Measurements from ENCODE around the gene ATP11A.

ATP11A gene

DNA sequence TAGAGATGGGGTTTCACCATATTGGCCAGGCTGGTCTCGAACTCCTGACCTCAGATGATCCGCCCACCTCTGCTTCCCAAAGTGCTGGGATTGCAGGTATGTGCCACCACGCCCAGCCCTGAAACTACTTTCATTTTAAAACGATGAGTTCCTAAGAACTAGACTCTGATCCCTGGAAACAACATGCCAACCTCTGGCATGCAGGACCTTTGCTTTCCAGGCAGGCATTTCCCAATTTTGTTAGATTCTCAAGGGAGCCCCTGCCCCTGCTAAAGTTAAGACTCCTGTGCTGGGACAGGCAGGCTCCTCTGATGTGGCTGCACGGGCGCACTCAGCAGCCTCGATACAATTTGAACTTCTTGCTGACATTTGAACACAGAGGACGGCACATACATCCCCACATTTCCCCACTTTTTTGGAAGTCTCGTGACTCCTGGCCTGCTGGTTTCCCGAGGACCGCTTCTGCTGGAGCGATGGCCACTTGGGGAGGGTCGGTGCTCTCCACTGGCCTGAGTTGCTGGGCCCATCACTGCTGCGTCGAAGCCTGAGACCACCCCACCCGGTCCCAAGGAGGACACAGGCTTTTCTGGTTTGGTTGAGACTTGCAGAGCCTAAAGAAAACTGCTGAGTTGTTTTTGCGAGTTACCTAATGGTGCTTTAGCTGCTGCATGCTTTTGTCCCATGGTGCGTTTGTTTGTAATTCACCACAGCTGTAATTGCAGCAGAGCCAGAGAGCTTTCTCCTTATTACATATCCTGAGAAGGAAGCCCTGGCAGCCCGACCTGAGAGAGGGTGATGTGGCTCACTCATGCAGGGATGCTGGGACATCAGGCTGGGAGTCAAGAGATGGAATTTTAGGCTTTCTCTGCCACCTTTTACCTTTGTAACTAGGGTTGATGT, 8.2 kb downstream of the ATP11A start:
- in situ Hi-C loops (cut with HindIII; ENCODE audit: low sequenced_read_pairs): no loop called here
- no peak overlapping the region for H3K4me3 ChIP-seq (ENCODE audit: low read depth, low read length)
- no peak for DNase-seq (ENCODE audit: low read depth, low spot score)
- TF ChIP-seq, protein P1, sequence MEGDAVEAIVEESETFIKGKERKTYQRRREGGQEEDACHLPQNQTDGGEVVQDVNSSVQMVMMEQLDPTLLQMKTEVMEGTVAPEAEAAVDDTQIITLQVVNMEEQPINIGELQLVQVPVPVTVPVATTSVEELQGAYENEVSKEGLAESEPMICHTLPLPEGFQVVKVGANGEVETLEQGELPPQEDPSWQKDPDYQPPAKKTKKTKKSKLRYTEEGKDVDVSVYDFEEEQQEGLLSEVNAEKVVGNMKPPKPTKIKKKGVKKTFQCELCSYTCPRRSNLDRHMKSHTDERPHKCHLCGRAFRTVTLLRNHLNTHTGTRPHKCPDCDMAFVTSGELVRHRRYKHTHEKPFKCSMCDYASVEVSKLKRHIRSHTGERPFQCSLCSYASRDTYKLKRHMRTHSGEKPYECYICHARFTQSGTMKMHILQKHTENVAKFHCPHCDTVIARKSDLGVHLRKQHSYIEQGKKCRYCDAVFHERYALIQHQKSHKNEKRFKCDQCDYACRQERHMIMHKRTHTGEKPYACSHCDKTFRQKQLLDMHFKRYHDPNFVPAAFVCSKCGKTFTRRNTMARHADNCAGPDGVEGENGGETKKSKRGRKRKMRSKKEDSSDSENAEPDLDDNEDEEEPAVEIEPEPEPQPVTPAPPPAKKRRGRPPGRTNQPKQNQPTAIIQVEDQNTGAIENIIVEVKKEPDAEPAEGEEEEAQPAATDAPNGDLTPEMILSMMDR (IDR thresholded peaks at IDR 0.05; ENCODE audit: low read depth, low read length): no peak

DNA sequence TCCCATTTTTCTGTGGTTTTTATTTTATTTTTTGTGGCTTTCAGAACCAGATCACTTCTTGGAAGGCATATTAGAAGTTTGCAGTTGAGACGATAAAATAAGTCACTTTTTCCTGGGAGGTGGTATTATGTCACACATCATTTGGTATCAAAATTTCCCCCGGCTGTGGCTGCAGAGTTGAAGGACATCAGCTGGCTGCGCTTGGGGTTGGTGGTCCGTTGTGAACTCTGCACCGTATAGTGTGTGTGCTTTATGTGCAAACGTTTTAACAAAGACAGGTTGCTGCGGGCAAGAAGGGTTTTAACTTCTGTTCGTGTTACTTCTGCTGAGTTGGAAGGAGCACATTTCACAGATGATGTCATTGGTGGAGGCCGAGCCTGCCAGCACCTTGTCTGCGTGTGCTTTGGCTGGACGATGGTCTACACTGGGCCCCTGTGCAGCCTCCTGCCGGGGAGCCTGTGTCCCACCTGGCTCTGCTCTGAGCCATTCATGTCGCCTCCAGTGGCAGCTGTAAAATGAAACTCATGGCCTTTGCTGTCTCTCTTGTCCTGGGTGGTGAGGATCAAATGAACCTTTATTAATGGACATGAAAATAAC, 9.6 kb downstream of the ATP11A start:
- TF ChIP-seq, protein P1 (IDR thresholded peaks at IDR 0.05; ENCODE audit: low read depth, low read length): no peak
- in situ Hi-C loops (cut with HindIII; ENCODE audit: low sequenced_read_pairs): no loop called here
- H3K4me3 ChIP-seq (ENCODE audit: low read depth, low read length): no peak overlapping the region
- DNase-seq (ENCODE audit: low read depth, low spot score): no peak

DNA sequence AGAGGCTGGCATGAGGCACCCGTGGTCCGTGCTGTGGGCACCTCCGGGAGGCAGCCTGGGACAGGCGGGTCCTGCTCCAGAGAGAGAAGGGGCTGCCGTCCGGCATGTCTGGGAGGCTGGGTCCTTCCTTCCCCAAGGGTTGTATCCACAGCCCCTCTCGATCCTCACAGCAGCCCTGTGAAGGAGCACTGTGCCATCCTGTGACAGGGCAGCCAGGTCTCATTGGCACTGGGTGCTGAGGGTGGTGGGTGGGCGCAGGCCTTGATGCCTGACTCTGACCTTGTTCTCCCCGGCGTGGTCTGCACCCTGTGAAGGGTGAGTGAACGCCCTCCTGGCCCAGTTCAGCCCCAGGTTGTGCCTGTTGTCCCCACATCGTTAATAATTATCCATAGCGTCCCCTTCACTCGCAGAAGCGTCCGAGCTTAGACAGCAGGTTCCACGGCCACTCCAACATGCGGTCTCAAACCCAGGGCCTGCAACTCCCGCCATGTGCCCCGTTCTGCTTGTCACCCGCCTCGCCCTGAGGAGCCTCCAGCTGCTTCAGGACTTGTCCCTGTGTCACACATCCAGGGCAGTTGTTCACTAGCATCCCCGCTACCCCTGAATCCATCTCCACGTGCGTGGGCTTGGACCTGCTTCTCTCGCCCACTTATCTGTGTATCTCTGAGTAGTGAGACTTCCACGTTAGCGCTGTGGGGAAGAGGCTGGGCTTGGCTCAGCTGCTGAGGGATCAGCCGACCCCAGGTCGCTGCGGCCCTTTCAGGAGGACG, 10.6 kb downstream of the ATP11A start:
- H3K4me3 ChIP-seq (ENCODE audit: low read depth, low read length): no peak overlapping the region

DNA sequence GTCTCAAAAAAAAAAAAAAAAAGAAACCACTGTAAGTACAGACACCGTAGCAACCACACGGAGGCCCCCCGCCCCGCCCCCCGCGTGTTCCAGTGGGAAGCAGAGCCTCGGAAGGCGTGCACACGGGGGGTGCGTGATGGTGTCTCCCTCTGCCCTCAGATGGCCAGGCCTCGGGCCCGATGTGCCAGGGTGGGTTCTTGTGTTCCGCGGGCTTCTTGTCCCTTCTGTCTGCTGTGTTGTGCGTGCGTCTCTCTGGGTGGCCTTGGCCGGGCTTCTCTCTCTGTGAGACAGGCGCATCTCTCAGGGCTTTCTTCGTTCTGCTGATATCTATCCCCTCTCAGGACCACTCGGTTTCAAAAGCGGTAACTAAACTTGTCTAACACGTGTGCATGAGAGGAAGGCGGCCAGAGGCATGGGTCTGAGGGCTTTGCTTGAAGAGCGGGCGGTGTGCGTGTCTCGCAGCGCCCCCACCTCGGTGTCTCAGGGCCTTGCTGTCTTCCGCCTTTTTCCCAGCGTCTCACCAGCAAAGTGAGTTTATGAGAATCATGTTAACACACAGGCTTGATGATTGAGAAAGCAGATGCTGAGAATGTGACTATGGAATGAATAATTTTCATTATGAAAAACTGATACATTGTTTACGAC, 12.6 kb downstream of the ATP11A start:
- no peak for DNase-seq (ENCODE audit: low read depth, low spot score)
- TF ChIP-seq, protein P1 (IDR thresholded peaks at IDR 0.05; ENCODE audit: low read depth, low read length): no peak
- in situ Hi-C loops (cut with HindIII; ENCODE audit: low sequenced_read_pairs): no loop called here
- H3K4me3 ChIP-seq (ENCODE audit: low read depth, low read length): no peak overlapping the region

More for the DNA sequence above, 10.6 kb downstream of the ATP11A start:
- in situ Hi-C loops (cut with HindIII; ENCODE audit: low sequenced_read_pairs): no loop called here
- TF ChIP-seq, protein P1 (IDR thresholded peaks at IDR 0.05; ENCODE audit: low read depth, low read length): no peak
- DNase-seq (ENCODE audit: low read depth, low spot score): no peak

DNA sequence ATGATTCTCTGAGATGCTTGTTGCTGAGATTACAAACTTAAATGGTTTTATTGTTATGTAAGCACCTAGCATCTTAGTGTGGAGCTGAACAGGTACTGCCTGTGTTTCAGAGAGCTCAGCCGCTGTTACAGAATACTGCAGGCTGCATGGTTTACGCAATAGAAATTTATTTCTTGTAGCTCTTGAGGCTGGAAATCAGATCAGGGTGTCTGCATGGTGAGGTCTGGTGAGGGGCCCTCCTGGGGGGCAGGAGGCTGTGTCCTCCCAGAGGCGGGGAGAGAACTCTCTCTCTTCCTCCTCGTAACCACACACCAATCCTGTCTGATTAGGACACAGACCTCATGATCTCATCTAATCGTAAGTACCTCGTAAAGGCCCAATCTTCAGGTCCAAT, 13.1 kb downstream of the ATP11A start:
- H3K4me3 ChIP-seq (ENCODE audit: low read depth, low read length): no peak overlapping the region
- TF ChIP-seq, protein P1 (IDR thresholded peaks at IDR 0.05; ENCODE audit: low read depth, low read length): no peak
- in situ Hi-C loops (cut with HindIII; ENCODE audit: low sequenced_read_pairs): no loop called here
- no peak for DNase-seq (ENCODE audit: low read depth, low spot score)

Measured in astrocyte of the spinal cord (primary cell).